GM23248 (cell line): ENCODE data around the gene AGAP1.

Experiments
- EZH2 ChIP-seq: fragments of 200-600 bp; sonication (generic); IDR thresholded peaks from 2 replicates; pipeline ENCODE4 v1.6.1; 2018; ENCODE audit warnings: antibody characterized with exemption, mild to moderate bottlenecking; ENCODE audit not compliant: insufficient read depth, poor library complexity, severe bottlenecking
- EZH2phosphoT487 ChIP-seq: fragments of 200-600 bp; sonication (generic); IDR thresholded peaks from 2 replicates; pipeline ENCODE4 v1.6.1; 2018; ENCODE audit warnings: antibody characterized with exemption, moderate library complexity, mild to moderate bottlenecking, low read depth; ENCODE audit not compliant: insufficient read depth

DNA sequence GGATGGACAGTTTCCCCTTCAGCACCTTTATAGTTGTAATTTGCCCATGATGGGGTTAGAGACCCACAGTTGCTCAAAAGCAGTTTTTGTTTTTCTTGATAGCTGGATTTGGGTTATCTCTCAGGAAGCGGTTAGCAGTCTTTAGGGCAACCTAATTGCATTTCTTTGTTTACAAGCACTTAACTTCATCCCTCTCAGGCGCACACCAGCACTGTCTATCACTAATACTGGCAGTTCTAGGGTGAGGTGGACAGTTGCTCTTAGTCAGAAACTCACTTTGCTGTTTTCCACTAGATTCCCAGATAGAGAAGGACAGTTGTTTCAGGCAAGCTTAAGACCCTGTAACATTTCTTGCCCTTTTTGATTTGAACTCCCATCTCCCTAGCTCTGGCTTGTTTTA lies 146.0 kb downstream of the AGAP1 start:
- no peak for TF ChIP-seq EZH2phosphoT487
- no peak for TF ChIP-seq EZH2
